ENCODE data around the gene PTPRM.

PTPRM gene

GRCh38 chr18:7902399-7902839 is 335.3 kb downstream of the PTPRM start:
- no peak for DNase-seq

DNA sequence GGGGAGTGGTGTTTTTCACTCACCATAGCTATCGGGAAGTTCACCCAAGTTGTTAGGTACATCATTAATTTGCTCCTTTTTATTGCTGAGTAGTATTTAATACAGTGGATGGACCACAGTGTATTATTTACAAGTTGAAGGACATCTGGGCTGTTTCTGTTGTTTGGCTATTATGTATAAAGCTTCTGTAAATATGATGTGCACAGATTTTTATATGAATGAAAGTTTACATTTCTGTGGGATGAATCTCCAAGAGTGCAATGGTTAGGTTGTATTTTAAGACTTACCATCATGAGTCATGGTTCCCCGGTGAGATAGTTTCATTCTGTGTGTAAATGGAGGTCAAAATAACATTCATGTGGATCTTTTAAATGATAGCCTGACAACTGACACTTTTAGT is 337.4 kb downstream of the PTPRM start:
- no peak for DNase-seq

DNA sequence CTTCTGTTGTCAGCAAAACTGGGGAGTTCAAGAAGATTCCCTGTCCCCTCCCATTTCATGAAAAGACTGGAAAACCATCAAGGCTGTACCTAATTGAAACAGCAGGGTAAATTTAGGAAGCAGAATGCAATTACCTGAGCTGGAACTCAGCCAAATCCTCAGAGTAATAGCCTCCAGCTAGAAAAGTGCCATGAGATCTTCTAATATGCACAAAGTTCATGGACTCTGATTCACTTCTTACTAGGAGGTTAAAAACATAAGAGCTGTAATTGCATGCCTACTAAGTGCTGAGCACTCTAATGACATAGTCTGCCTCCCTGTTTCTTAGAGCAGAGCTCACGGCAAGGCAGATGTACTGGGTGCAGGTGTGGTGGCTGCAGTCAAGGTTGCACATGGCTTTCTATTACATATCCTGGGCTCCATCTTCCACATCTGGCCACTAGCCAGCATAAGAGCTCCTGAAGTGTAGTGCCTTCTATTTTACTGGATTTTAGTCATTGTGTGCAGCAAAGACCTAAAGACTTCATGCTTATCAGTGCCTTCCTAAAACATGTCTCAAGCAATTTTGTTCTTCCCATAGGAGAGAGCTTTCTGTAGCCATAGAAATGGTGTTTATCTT is 341.7 kb downstream of the PTPRM start:
- DNase-seq, result no peak

GRCh38 chr18:7914834-7915670 is 347.9 kb downstream of the PTPRM start:
- DNase-seq, result no peak

- no peak for DNase-seq
These were observed 351.6 kb downstream of the PTPRM start for GRCh38 chr18:7918701-7919100.

DNA sequence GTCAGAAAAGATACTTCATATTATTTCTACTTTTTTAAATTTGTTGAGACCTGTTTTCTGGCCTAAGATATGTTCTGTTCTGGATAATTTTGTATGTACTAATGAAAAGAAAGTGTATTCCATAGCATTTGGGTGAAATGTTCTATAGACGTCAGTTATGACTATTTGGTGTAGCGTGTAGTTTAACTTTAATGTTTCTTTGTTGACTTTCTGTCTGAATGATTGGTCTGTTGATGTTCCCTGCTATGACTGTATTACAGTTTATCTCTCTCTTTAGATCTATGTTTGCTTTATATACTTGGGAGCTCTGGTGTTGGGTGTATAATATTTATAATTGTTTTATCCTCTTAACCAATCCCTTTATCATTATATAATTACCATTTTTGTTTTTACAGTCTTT is 352.4 kb downstream of the PTPRM start:
- DNase-seq, result no peak

GRCh38 chr18:7921938-7922587 is 354.9 kb downstream of the PTPRM start:
- no peak for DNase-seq

DNA sequence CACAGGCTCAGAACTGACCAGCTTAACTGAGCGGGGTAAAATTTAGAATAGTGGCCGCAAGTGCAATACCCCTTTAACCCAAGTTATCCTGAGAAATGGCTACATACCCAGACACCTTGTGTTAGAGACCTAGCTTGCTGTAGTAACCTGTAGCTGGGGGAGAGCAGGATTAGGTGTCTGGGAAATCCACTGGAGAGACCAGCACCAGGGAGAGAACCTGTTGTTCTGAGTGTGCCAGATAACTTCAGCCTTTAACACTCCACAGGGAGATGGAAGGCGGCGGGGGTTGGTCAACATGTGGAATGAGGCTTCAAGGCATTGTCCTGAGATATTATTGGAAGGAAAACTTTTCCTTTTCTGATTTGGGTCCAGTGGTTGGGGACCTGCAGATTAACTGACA is 356.0 kb downstream of the PTPRM start:
- DNase-seq, result no peak

DNA sequence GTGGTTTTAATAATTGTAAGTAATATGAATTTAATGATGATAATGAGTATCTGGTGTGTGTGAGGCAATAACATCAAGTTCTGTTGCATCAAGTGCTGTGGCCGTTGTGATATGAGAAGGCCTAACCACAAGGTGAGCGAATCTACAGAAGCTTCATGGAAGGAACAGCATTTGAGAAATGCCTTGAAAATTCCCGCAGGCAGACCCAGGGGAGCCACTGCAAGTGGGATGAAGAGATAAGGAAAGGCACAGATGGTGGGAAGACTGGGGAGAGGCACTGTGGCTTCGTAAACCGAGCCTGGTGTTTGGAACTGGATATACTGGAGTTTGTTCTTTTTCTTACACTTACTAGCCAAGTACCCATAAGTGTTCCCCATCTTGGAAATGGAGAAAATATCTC is 357.5 kb downstream of the PTPRM start:
- no peak for DNase-seq

- DNase-seq, result no peak
These were observed 359.4 kb downstream of the PTPRM start for GRCh38 chr18:7926526-7926925.

DNA sequence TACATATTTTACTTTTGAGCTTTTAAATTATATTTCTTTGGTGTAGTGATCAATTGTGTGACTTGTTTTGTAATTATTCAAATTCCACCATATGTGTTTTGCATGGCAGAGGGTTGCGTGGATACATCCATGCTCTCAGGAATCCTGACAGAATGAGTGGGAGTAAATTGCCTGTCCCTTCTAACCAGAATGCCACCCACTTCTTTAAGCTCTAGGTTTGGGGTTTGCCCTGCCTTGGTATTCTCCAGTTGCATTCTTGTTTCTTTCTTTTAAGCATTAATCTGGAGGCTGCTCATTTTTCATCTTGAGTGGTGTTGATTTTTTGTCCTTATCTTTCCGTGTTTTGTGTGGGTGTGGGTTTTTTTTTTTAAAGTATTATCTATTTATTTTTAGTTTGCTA is 360.0 kb downstream of the PTPRM start:
- DNase-seq, result no peak

- DNase-seq, result no peak
These were observed 364.6 kb downstream of the PTPRM start for GRCh38 chr18:7931763-7932162.

GRCh38 chr18:7937268-7937667 is 370.2 kb downstream of the PTPRM start:
- DNase-seq, result no peak

DNA sequence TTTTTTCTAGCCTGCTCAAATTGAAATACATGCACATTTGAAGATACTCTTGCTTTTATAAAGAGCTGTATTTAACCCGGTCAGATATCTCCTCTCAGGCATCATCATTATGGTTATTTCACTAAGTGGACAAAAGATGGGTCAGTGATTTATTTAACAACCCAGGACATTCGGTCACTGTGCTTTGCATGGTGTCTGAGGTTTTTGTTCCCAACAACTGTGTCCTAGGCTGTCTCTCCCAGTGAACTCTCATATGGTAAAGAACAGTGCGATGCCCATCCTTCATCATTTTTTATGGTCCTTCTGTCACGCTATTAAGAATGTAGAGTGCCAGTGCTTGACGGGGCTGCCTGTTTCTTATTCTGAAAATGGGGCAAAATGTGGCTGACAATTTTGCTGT is 372.4 kb downstream of the PTPRM start:
- no peak for DNase-seq

- no peak for DNase-seq
These were observed 373.3 kb downstream of the PTPRM start for GRCh38 chr18:7940379-7940778.

GRCh38 chr18:7940971-7941370 is 373.9 kb downstream of the PTPRM start:
- no peak for DNase-seq

DNA sequence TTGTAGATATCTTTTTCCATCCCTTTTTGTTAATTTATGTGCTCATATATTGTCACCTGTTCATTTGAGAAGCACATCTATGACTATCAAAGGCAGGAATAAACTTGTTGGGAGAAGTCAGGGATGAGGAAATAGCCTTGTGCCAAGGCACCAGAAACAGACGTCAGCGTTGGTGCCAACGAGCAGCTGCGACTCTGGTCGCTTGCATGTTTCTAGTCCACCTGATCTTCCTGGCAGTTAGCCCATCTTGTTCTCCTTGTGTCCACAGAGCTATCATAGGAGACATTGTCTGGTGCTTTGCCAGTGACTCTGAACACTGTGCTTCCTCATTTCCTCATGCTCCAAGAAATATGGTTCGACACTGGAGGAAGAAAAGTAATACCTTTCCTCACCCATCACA is 374.4 kb downstream of the PTPRM start:
- DNase-seq, result no peak

DNA sequence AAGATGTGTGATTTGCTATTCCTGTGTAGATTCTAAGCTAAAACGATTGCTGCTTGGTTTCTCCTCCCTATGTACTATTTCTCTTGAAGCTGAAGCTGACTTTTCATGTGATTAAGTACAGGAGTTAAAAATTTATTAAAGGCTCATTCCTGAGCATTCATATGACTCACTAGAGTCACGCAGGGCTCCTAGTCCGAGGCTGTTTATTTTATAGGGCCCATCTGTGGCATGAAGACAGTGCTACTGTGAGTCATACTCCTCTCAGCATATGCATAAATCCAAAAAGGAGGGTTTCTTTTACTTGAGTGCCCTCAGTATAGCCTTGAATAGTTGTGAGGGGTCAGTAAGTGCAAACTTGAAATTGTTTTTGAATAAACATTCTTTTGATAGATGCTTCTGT is 378.8 kb downstream of the PTPRM start:
- DNase-seq, result no peak

GRCh38 chr18:7946734-7947377 is 379.7 kb downstream of the PTPRM start:
- no peak for DNase-seq

GRCh38 chr18:7950380-7951136 is 383.4 kb downstream of the PTPRM start:
- no peak for DNase-seq

- no peak for DNase-seq
These were observed 386.2 kb downstream of the PTPRM start for GRCh38 chr18:7953095-7953958.

DNA sequence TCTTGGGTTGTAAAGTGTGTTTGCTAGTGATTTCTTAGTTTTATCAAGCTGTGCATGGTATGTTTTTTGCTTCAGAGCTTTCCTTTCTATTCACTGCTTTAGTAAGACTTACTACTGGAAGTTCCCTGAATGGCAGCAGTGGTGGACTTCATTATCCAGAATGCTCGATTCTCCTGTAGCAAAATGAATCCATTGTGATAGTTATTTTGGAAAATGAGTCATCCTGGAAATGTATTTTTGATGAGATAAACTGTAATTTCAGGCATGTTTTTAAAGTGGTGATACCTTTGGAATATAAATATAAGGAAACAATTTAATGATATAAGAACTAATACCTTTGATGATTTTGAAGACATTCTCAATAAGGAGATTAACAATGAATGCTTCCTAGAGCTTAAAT is 387.1 kb downstream of the PTPRM start:
- DNase-seq, result no peak

All from inflammatory macrophage treated with lipopolysaccharide for 1 hour (primary cell).